ELF-1 (cell line): ENCODE data around the gene TMPRSS13.

Experiments
- DNase-seq: peaks from one replicate; pipeline ENCODE4 v3.0.0-alpha.2; 2016; ENCODE audit warnings: low read depth, low spot score

TMPRSS13 gene

GRCh38 chr11:117855912-117856651 lies 73.1 kb downstream of the TMPRSS13 start:
- no peak for DNase-seq

DNA sequence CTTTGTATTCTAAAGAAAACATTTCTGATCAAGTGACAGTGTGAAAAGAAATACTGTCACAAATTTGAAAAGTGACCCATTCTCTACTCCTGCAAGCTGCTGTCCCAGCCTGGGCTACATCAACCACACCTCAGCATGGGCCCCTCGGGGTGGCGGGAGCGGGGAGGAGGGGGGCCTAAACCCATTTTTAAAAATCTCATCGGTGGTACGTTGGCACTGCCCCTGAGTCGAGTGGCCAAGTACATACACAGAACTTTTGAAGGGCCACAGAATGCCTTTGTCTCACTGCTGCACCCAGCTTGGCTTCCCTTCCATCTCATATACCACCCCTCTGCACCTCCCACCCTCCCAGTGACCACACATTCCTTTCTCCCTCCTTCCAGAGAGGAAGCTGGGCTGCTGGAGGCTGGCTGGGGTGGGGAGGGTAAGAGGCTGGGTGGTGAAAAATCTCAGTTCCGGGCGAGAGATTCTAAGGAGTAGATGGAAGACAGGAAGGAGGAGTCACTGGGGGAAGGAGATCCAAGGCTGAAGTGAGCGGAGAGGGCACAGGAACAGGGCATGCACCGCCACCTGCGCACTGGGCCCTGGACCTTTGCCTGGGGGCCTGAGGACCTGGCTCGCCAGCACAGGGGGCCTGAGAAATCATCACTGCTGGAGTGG lies 73.9 kb downstream of the TMPRSS13 start:
- DNase-seq, result no peak

DNA sequence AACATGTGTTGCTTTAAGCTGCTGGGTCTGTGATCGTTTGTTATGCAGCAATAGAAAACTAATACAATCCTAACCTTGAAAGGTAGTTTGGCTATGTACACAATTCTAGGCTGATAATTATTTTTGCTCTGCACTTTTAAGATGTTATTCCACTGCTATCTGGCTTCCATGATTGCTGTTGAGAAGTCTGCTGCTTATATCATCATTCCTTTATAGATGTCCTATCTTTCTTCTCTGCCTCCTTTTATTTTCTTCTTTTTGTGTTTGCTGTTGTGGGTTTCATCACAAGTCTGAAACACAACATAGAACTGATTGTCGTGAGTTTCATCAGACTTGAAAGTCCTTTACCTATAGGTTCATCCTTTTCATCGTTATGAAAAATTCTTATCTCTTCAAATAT lies 76.9 kb downstream of the TMPRSS13 start:
- DNase-seq, result no peak

- DNase-seq, result no peak
These were observed 77.3 kb downstream of the TMPRSS13 start for GRCh38 chr11:117851852-117852251.

GRCh38 chr11:117851106-117851505 lies 78.1 kb downstream of the TMPRSS13 start:
- no peak for DNase-seq
